G401.6 (cell line): ENCODE measurements around the gene ANP32A.
"Not testable (repeated sequence)": the region's sequence is repeated elsewhere in the genome, so short reads cannot be mapped to it uniquely, and the experiment has no call there.

ENCODE experiments used
- FAIRE-seq: peaks from 2 replicates; lab custom pipeline; 2012; peaks lifted over from hg19 to GRCh38; lab: Jason Lieb, UNC

Gene ANP32A

DNA sequence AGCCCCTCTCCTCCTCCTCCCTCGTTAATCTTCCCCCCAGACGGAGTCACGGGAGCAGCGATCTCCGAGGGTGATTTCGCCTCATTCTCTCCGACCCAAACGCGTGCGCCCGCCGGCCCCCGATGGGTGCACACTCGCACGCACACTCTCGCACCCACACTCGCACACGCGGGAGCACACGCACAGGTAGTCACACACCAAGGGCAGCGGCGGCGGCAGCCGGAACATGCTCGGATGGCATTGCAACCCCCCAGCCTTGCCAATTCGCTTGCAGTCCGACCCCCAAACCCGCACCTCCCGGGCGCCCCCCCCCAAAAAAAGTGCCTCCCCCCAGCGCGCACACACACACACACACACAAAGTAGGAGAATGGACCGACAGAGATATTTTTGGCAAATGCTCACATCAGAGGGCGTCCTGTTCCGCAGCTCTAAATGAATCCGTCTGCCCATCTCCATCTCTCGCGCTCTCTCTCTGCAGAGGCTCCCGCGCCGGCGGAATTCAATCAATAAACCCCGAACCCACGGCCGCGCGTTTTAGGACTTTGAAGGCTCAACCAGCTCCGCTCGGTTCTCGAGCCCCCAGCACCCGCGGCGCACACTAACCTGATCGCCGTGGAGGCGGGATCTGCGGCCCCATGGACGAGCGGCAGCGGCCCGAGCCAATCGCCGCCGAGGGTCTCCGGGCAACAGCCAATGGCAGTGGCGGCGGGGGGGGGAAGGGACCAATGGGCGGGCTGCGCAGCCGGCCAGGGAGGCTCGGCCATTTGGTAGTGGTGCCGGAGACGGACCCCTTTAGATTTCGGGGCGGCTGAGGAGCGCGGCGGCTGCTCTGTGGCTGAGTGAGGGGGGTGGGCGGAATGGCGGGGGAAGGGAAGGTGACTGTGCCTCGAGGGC is at the start of gene ANP32A:
ANP32A (minus strand) TSS at position 601 of the 895 bp plus-strand sequence; CDS start at position 457, 144 bp downstream.
- peak; percentile 71 for FAIRE-seq

GRCh38 chr15:68868296-68868695 is 47.6 kb upstream of the ANP32A start:
- FAIRE-seq = no peak

- no peak for FAIRE-seq
Measured at GRCh38 chr15:68862415-68862814, 41.7 kb upstream of the ANP32A start.

- not testable (repeated sequence) for FAIRE-seq
Measured at GRCh38 chr15:68858666-68859065, 38.0 kb upstream of the ANP32A start.

GRCh38 chr15:68857443-68857842 is 36.7 kb upstream of the ANP32A start:
- FAIRE-seq = not testable (repeated sequence)

DNA sequence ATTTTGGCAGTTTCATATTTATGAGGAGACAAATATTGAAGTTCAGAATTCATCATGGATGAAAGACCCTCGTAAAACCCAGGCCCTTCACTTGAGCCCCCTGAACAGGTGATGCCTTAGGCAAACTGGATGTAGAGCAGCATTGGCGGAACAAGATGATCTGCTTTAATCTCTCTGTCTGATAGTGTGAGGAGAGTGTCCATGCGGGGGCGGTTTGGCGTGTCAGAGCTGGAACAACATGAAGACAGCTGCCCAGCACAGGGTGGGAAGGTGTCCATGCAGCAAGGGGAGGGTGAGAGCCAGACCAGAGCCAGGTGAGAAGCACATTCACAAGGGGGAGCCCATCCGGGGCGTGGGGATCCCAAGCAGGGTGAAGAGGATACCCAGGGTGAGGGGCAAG is 31.8 kb upstream of the ANP32A start:
- FAIRE-seq = no peak

DNA sequence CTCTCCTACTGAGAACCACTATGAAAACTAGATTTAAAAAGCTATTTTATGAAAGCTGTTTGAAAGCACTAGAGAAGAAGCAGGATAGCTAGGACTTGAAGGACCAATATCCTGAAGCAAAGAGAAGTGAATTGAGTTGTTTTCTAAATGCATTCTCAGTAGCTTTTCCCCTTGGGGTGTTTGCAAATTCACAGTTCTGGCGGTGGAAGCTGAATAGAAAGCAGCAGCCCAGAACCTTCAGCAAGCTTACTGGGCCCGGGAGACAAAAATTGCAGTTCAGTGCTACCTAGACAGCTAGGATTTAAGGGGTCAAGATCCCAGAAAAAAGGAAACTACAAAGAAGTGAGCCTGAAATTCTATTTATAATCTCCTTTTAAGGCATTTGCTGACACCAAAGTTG is 31.3 kb upstream of the ANP32A start:
- FAIRE-seq = no peak

- no peak for FAIRE-seq
Measured at GRCh38 chr15:68849497-68849896, 28.8 kb upstream of the ANP32A start.

DNA sequence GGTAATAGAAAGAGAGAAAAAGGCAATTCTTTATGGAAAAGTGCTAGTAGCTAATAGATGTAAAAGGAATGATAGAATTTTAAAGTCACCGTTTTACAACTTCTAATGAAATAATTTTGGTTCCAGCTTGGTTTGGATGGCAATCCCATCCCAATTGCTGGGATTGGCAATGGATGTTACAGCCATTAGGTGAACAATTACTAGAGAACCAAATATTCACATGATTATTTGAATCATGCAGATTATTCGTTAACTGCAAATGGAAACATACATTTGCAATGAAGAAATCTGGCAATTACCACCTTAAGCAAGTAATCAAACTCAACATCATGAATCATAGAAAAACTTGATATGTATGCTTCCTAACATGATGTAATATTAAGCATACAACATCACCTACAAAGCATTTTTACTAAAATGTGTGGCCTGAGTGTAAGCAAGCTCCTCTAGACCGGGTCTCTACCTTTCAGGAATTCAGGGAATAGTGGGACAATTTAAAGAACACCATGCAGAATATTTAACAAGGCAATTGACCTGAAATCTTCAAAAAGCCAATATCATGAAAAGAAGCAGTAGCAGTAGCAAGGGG is 26.2 kb upstream of the ANP32A start:
- FAIRE-seq = no peak

DNA sequence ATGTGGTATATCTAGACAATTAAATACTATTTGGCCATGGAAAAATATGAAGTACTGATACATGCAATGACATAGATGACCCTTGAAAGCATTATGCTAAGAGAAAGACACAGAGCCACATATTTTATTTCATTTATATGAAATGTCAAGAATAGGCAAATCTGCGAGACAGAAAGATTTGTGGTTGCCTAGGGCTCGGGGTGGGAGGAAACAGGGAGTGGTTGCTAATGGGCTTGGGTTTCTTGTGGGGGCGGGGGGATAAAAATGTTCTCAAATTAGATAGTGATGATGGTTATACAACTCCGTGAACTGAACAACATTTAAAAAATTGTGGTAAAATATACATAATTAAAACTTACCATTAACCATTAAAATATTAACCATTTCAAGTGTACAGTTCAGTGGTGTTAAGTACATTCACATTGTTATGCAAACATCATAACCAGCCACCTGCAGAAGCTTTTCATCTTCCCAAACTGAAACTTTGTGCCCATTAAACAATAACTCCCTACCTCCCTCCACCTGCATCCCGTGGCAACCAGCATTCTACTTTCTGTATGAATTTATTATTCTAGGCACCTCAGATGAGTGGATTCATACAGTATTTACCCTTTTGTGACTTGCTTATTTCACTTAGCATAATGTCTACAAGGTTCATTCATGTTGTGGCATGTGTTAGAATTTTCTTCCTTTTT is 24.3 kb upstream of the ANP32A start:
- no peak for FAIRE-seq

GRCh38 chr15:68843425-68844311 is 23.0 kb upstream of the ANP32A start:
- no peak for FAIRE-seq

DNA sequence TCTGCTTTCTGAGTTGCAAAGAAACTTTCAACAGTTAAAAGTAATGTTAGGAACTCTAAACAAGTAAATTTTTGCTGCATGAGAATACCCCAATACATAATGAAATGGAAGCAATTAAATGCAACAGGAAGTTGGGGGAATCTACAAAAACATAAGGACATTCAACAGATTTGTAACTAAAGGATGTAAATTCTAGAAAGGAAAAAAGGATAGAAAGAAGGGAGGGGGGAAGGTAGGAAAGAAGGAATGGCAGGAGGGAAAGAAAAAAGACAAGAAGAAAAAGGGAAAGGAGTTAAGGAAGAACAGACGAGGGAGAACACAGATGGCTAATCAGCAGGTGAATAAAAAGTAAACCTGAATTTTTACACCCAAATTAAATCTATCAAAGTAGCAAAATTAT is 22.3 kb upstream of the ANP32A start:
- no peak for FAIRE-seq

DNA sequence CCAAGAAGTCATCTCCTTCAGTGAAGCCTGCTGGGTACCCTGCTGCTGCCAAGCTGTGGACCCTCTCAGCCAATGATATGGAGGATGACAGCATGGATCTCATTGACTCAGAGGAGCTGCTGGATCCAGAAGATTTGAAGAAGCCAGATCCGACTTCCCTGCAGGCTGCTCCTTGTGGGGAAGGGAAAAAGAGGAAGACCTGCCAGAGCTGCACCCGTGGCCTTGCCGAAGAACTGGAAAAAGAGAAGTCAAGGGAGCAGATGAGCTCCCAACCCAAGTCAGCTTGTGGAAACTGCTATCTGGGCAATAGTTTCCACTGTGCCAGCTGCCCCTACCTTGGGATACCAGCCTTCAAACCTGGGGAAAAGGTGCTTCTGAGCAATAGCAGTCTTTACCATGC is 13.7 kb upstream of the ANP32A start:
- FAIRE-seq = no peak

DNA sequence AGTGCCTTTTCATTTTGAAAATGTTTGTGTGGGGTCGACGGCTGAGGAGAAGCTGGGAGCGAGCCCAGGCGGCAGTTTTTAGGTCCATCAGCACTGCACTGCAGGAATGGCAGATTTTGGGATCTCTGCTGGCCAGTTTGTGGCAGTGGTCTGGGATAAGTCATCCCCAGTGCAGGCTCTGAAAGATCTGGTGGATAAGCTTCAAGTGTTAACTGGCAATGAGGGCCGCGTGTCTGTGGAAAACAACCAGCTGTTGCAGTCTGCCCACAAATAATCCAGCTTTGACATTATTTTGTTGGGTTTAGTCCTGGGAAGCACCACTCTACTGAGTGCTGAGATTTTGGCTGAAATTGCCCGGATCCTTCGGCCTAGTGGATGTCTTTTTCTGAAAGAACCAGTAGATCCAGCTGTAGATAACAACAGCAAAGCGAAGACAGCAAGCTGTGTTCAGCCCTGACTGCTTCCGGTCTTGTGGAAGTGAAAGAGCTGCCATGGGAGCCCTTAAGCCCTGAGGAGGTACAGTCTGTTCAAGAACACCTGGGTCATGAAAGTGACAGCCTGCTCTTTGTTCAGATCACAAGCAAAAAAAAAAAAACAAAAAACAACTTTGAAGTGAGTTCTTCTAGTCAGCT is 13.1 kb upstream of the ANP32A start:
- no peak for FAIRE-seq

GRCh38 chr15:68830141-68830785 is 9.6 kb upstream of the ANP32A start:
- no peak for FAIRE-seq

DNA sequence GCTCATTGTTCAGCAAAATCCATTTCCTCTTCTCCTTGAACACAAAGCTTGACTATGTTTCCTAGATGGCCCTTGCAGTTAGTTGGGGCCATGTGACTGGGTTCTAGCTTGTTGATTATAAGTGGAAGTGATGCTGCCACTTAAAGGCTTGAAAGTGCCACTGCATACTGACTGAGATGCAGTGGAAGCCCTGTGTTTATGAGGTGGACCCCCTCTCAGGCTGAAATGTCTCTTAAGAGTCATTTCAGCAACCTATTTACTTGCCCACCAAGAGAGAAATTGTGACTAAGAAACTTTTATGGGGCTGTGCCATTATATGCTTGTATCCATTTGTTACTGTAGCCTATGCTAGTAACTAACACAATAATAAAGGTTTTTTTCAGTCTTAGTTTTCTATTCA is 8.4 kb upstream of the ANP32A start:
- FAIRE-seq = no peak

GRCh38 chr15:68823561-68823960 is 2.9 kb upstream of the ANP32A start:
- FAIRE-seq = no peak

DNA sequence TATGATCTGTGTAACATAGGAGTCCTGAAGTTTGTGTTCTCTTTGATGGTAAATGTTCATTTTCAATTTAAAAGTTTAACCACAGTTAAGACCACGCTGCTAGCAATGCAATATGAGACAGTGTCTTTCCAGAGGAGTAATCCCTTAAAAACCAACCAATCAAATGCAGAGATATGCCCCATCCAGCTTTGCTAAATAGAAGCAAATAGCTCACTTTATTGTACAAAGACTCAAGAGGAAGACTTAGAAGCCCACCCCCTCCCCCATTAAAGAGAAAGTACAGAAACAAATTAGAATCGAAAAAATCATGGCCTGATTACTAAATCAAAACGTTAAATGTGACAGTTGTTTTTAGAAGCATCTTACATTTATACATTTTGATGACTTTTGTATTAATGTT is 2.1 kb upstream of the ANP32A start:
- no peak for FAIRE-seq

DNA sequence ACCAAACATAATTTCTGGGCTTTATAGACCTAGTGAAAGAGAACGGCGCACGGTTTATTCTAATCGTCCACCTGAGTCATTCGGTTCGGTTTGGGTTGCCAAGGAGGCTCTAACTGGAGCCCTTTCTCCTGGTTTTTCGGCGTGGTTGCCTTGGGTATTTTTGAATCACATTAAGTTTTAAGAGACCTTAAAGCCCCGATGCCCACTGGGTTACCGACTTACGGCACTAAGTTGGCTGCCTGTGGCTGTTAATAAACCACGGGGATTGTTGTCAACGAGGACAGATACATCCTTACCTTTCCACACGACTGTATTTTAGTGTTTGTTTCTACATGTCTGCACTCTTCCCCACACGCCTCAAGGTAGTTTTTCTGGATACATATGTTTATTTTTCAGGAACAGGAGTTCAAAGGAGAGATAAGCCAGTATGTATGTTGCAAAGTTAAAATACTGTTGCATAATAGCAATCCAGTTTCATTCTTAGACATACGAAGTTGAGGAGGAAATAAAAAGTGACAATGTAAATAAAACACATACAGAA is 1.2 kb upstream of the ANP32A start:
- no peak for FAIRE-seq

GRCh38 chr15:68821190-68821840 is 620 bp upstream of the ANP32A start:
- FAIRE-seq = no peak
